Karpas-422 (cell line): ENCODE data around the gene UBE2J1. TPM values are rescaled to one million over a fixed set of nuclear protein-coding genes. Genes with fewer than 3 reads are reported as not detected.

Experiments
- DNase-seq: peaks from one replicate; pipeline ENCODE4 v3.0.0-alpha.2; 2015
- H2AFZ ChIP-seq: fragments of 200-600 bp; sonication (generic); 2 replicates; pipeline ENCODE4 v1.6.1; 2014; ENCODE audit warnings: antibody characterized with exemption, low read length, mixed read lengths
- H3K27ac ChIP-seq: fragments of 200-600 bp; sonication (generic); 2 replicates; pipeline ENCODE4 v1.5.1; 2014; ENCODE audit warnings: mild to moderate bottlenecking, low read length, moderate library complexity
- H3K27me3 ChIP-seq: fragments of 200-600 bp; sonication (generic); 2 replicates; pipeline ENCODE4 v1.6.1; 2014; ENCODE audit warnings: low read length, mixed read lengths
- H3K36me3 ChIP-seq: fragments of 200-600 bp; sonication (generic); 2 replicates; pipeline ENCODE4 v1.6.1; 2014; ENCODE audit warnings: low read length, mixed read lengths; ENCODE audit not compliant: insufficient read depth
- H3K4me1 ChIP-seq: fragments of 200-600 bp; sonication (generic); 2 replicates; pipeline ENCODE4 v1.6.1; 2014; ENCODE audit warnings: mild to moderate bottlenecking, low read length, mixed read lengths
- H3K4me2 ChIP-seq: fragments of 200-600 bp; sonication (generic); 2 replicates; pipeline ENCODE4 v1.6.1; 2014; ENCODE audit warnings: low read length, low read depth, mild to moderate bottlenecking; ENCODE audit not compliant: poor library complexity, severe bottlenecking
- H3K4me3 ChIP-seq: fragments of 200-600 bp; sonication (generic); 2 replicates; pipeline ENCODE4 v1.5.1; 2014; ENCODE audit warnings: mild to moderate bottlenecking, antibody characterized with exemption, low read length, mixed read lengths
- H3K79me2 ChIP-seq: fragments of 200-600 bp; sonication (generic); 2 replicates; pipeline ENCODE4 v1.6.1; 2014; ENCODE audit warnings: mild to moderate bottlenecking, low read length, mixed read lengths
- H3K9ac ChIP-seq: fragments of 200-600 bp; sonication (generic); 2 replicates; pipeline ENCODE4 v1.6.0; 2014; ENCODE audit warnings: low read length
- H3K9me2 ChIP-seq: fragments of 200-600 bp; sonication (generic), shearing (Covaris generic); replicated peaks from 2 replicates; pipeline ENCODE4 v1.6.0; 2014; ENCODE audit warnings: mild to moderate bottlenecking, low read length, moderate library complexity; ENCODE audit not compliant: insufficient read depth
- H3K9me3 ChIP-seq: fragments of 300-700, 200-600 bp; sonication (generic); 2 replicates; pipeline ENCODE4 v1.6.1; 2014; ENCODE audit warnings: low read length, mixed read lengths
- H4K20me1 ChIP-seq: fragments of 200-600 bp; sonication (generic); 2 replicates; pipeline ENCODE4 v1.6.1; 2014; ENCODE audit warnings: mild to moderate bottlenecking, antibody characterized with exemption, low read length, low read depth; ENCODE audit not compliant: insufficient read depth
- total RNA-seq: library from RNA; depleted of rRNA; stranded (reverse); fragments of >200 nt; shearing (Covaris generic); gene quantifications from 2 replicates; pipeline ENCODE4 v1.2.3, GENCODE V29; 2014; ENCODE audit warnings: low replicate concordance

Gene UBE2J1
- total RNA-seq, 1 experiment from 2014 or later = 48.0 TPM

- Histone ChIP-seq H3K36me3 (no peaks in the 10 kb centered on the region), H3K9ac (no peak overlapping the region), H3K27me3 (no peaks in the 10 kb centered on the region), H2AFZ (no peak overlapping the region), H4K20me1 (peaks cover 10% of the 10 kb centered on the region; the same call in 1 of the 2 replicates), H3K4me3 (no peak overlapping the region), H3K4me1 (no peaks in the 10 kb centered on the region), H3K9me3 (no peaks in the 10 kb centered on the region), H3K79me2 (no peaks in the 10 kb centered on the region), H3K9me2 (no peaks in the 10 kb centered on the region), H3K27ac (no peak overlapping the region), H3K4me2 (no peak overlapping the region)
- DNase-seq = peak; percentile 65
These were observed 23.1 kb upstream of the UBE2J1 start for GRCh38 chr6:89375427-89376267.

GRCh38 chr6:89372506-89372901 lies 20.0 kb upstream of the UBE2J1 start:
- Histone ChIP-seq H3K4me2 (no peak overlapping the region), H4K20me1 (peaks cover 10% of the 10 kb centered on the region; the same call in 1 of the 2 replicates)

GRCh38 chr6:89371849-89372505 lies 19.5 kb upstream of the UBE2J1 start:
- Histone ChIP-seq H3K27ac (no peak overlapping the region), H2AFZ (no peak overlapping the region), H3K9me3 (no peaks in the 10 kb centered on the region), H3K27me3 (no peaks in the 10 kb centered on the region), H4K20me1 (peaks cover 10% of the 10 kb centered on the region; the same call in 1 of the 2 replicates), H3K79me2 (no peaks in the 10 kb centered on the region), H3K4me3 (no peak overlapping the region), H3K36me3 (no peaks in the 10 kb centered on the region), H3K9ac (no peak overlapping the region), H3K4me1 (no peaks in the 10 kb centered on the region), H3K9me2 (no peaks in the 10 kb centered on the region), H3K4me2 (no peak overlapping the region)
- peak; percentile 92 for DNase-seq

More at GRCh38 chr6:89372506-89372901, 20.0 kb upstream of the UBE2J1 start:
- H2AFZ ChIP-seq = no peak overlapping the region
- no peaks in the 10 kb centered on the region for H3K9me3 ChIP-seq
- H3K27me3 ChIP-seq = no peaks in the 10 kb centered on the region
- H3K9me2 ChIP-seq = no peaks in the 10 kb centered on the region
- DNase-seq = no peak
- H3K79me2 ChIP-seq = no peaks in the 10 kb centered on the region
- no peak overlapping the region for H3K9ac ChIP-seq
- H3K4me3 ChIP-seq = no peak overlapping the region
- H3K4me1 ChIP-seq = no peaks in the 10 kb centered on the region
- H3K27ac ChIP-seq = no peak overlapping the region
- no peaks in the 10 kb centered on the region for H3K36me3 ChIP-seq

- H3K4me3 ChIP-seq = no peak overlapping the region
- H4K20me1 ChIP-seq = peaks cover 6% of the 10 kb centered on the region; the same call in 1 of the 2 replicates
- no peaks in the 10 kb centered on the region for H3K9me3 ChIP-seq
- no peaks in the 10 kb centered on the region for H3K27me3 ChIP-seq
- no peak overlapping the region for H3K27ac ChIP-seq
- no peak overlapping the region for H2AFZ ChIP-seq
- peak; percentile 27 for DNase-seq
- no peaks in the 10 kb centered on the region for H3K4me1 ChIP-seq
- no peak overlapping the region for H3K4me2 ChIP-seq
- no peaks in the 10 kb centered on the region for H3K36me3 ChIP-seq
- H3K9me2 ChIP-seq = no peaks in the 10 kb centered on the region
- H3K79me2 ChIP-seq = no peaks in the 10 kb centered on the region
- H3K9ac ChIP-seq = no peak overlapping the region
These were observed 16.5 kb upstream of the UBE2J1 start for GRCh38 chr6:89368999-89369398.

GRCh38 chr6:89368107-89368506 lies 15.6 kb upstream of the UBE2J1 start:
- H3K4me2 ChIP-seq = no peak overlapping the region
- no peaks in the 10 kb centered on the region for H3K9me2 ChIP-seq
- DNase-seq = peak; percentile 85
- H2AFZ ChIP-seq = no peak overlapping the region
- H4K20me1 ChIP-seq = peaks cover 6% of the 10 kb centered on the region; the same call in 1 of the 2 replicates
- no peaks in the 10 kb centered on the region for H3K79me2 ChIP-seq
- no peak overlapping the region for H3K9ac ChIP-seq
- no peak overlapping the region for H3K27ac ChIP-seq
- H3K27me3 ChIP-seq = no peaks in the 10 kb centered on the region
- H3K9me3 ChIP-seq = no peaks in the 10 kb centered on the region
- no peaks in the 10 kb centered on the region for H3K4me1 ChIP-seq
- H3K4me3 ChIP-seq = no peak overlapping the region
- H3K36me3 ChIP-seq = no peaks in the 10 kb centered on the region

GRCh38 chr6:89364586-89364985 lies 12.1 kb upstream of the UBE2J1 start:
- H3K9me2 ChIP-seq = no peaks in the 10 kb centered on the region
- H3K27ac ChIP-seq = no peak overlapping the region
- no peak overlapping the region for H3K4me2 ChIP-seq
- no peaks in the 10 kb centered on the region for H3K36me3 ChIP-seq
- no peaks in the 10 kb centered on the region for H3K79me2 ChIP-seq
- H4K20me1 ChIP-seq = no peaks in the 10 kb centered on the region
- H3K4me3 ChIP-seq = no peak overlapping the region
- no peak for DNase-seq
- H3K9me3 ChIP-seq = no peaks in the 10 kb centered on the region
- H3K27me3 ChIP-seq = no peaks in the 10 kb centered on the region
- no peak overlapping the region for H3K9ac ChIP-seq
- H3K4me1 ChIP-seq = peaks cover 3% of the 10 kb centered on the region; the same call in 1 of the 2 replicates
- no peak overlapping the region for H2AFZ ChIP-seq

GRCh38 chr6:89361171-89361570 lies 8.6 kb upstream of the UBE2J1 start:
- no peaks in the 10 kb centered on the region for H3K36me3 ChIP-seq
- H2AFZ ChIP-seq = no peak overlapping the region
- H3K9me3 ChIP-seq = no peaks in the 10 kb centered on the region
- H3K4me2 ChIP-seq = no peak overlapping the region
- no peaks in the 10 kb centered on the region for H4K20me1 ChIP-seq
- H3K27ac ChIP-seq = no peak overlapping the region
- no peaks in the 10 kb centered on the region for H3K79me2 ChIP-seq
- H3K27me3 ChIP-seq = no peaks in the 10 kb centered on the region
- peaks cover 20% of the 10 kb centered on the region for H3K4me1 ChIP-seq
- no peak for DNase-seq
- H3K9ac ChIP-seq = no peak overlapping the region
- no peak overlapping the region for H3K4me3 ChIP-seq
- H3K9me2 ChIP-seq = no peaks in the 10 kb centered on the region

GRCh38 chr6:89360415-89360999 lies 8.0 kb upstream of the UBE2J1 start:
- no peak overlapping the region for H3K27ac ChIP-seq
- H3K36me3 ChIP-seq = no peaks in the 10 kb centered on the region
- H3K79me2 ChIP-seq = no peaks in the 10 kb centered on the region
- H3K9me2 ChIP-seq = no peaks in the 10 kb centered on the region
- H3K4me3 ChIP-seq = no peak overlapping the region
- H3K27me3 ChIP-seq = no peaks in the 10 kb centered on the region
- H3K9ac ChIP-seq = no peak overlapping the region
- H3K4me1 ChIP-seq = peaks cover 20% of the 10 kb centered on the region
- H3K9me3 ChIP-seq = no peaks in the 10 kb centered on the region
- no peak overlapping the region for H3K4me2 ChIP-seq
- H4K20me1 ChIP-seq = no peaks in the 10 kb centered on the region
- DNase-seq = no peak
- H2AFZ ChIP-seq = no peak overlapping the region
